ENCODE measurements around the gene LYPD4.

DNA sequence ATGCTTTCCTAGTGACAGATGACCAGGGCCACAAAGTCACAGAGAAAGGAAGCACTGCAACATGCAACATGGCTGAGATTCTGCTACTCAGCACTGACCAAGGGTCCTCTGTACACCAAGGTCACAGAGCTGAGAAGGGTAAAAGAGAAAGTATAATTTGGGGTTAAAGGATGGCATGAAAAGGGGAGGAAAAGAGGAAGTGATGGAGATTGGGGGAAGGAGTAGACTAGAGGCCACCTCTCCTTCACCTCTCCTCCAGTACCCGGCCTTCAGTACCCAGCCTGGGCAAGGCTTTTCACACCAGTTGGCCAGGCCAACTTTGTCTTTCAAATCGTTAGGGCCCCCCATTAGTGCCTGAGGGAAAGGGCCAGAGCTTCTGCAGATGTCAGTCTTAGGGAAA is 9.3 kb upstream of the LYPD4 start:
- TF ChIP-seq, protein P1, sequence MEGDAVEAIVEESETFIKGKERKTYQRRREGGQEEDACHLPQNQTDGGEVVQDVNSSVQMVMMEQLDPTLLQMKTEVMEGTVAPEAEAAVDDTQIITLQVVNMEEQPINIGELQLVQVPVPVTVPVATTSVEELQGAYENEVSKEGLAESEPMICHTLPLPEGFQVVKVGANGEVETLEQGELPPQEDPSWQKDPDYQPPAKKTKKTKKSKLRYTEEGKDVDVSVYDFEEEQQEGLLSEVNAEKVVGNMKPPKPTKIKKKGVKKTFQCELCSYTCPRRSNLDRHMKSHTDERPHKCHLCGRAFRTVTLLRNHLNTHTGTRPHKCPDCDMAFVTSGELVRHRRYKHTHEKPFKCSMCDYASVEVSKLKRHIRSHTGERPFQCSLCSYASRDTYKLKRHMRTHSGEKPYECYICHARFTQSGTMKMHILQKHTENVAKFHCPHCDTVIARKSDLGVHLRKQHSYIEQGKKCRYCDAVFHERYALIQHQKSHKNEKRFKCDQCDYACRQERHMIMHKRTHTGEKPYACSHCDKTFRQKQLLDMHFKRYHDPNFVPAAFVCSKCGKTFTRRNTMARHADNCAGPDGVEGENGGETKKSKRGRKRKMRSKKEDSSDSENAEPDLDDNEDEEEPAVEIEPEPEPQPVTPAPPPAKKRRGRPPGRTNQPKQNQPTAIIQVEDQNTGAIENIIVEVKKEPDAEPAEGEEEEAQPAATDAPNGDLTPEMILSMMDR (IDR thresholded peaks at IDR 0.05; ENCODE audit: low read length): no peak
- no peak for TF ChIP-seq EZH2 (IDR thresholded peaks at IDR 0.05; ENCODE audit: borderline replicate concordance, low read length)

All from OCI-LY1 (cell line).